Neural cell (in vitro differentiated cells): Measurements from ENCODE around the gene ANO4.

Experiments used
- CTCF ChIP-seq: fragments of 450-650 bp; IDR thresholded peaks from 2 replicates; pipeline ENCODE4 v1.5.1; 2014; ENCODE audit warnings: antibody characterized with exemption, mild to moderate bottlenecking, moderate library complexity; ENCODE audit not compliant: poor library complexity, severe bottlenecking
- POLR2AphosphoS5 ChIP-seq: IDR thresholded peaks from 2 replicates; pipeline ENCODE4 v1.6.1; 2012
- REST ChIP-seq: IDR thresholded peaks from 2 replicates; pipeline ENCODE4 v1.6.1; 2012; ENCODE audit warnings: borderline replicate concordance
- SMC3 ChIP-seq: fragments of 450-650 bp; conservative IDR thresholded peaks from 2 replicates; pipeline ENCODE4 v1.6.1; 2014; ENCODE audit warnings: antibody characterized with exemption, mild to moderate bottlenecking, moderate library complexity; ENCODE audit not compliant: poor library complexity
- TAF1 ChIP-seq: IDR thresholded peaks from 2 replicates; pipeline ENCODE4 v1.6.1; 2012; ENCODE audit warnings: low read depth

- TF ChIP-seq CTCF (no peak), POLR2AphosphoS5 (no peak), TAF1 (no peak), SMC3 (no peak), REST (no peak)
These were observed 251.2 kb downstream of the ANO4 start for GRCh38 chr12:101045486-101046464.
